Measurements from ENCODE around the gene AMMECR1. TPM values are rescaled to one million over a fixed set of nuclear protein-coding genes. Genes with fewer than 3 reads are reported as not detected.

AMMECR1 gene
- total RNA-seq, 6 donors from 2014 or later = 1.4 to 20.1 (median 8.0) TPM

- H3K27me3 ChIP-seq = no peaks in the 10 kb centered on the region
- DNase-seq = no peak
- no peaks in the 10 kb centered on the region for H3K9me3 ChIP-seq
- WGBS, 2 donors = 67 to 75% methylated on average over 6 of the region's 6 CpGs
- no peaks in the 10 kb centered on the region for H3K4me1 ChIP-seq
- no peak overlapping the region for H3K27ac ChIP-seq
- TF ChIP-seq, protein P1, sequence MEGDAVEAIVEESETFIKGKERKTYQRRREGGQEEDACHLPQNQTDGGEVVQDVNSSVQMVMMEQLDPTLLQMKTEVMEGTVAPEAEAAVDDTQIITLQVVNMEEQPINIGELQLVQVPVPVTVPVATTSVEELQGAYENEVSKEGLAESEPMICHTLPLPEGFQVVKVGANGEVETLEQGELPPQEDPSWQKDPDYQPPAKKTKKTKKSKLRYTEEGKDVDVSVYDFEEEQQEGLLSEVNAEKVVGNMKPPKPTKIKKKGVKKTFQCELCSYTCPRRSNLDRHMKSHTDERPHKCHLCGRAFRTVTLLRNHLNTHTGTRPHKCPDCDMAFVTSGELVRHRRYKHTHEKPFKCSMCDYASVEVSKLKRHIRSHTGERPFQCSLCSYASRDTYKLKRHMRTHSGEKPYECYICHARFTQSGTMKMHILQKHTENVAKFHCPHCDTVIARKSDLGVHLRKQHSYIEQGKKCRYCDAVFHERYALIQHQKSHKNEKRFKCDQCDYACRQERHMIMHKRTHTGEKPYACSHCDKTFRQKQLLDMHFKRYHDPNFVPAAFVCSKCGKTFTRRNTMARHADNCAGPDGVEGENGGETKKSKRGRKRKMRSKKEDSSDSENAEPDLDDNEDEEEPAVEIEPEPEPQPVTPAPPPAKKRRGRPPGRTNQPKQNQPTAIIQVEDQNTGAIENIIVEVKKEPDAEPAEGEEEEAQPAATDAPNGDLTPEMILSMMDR (IDR thresholded peaks at IDR 0.05) = no peak
- TF ChIP-seq POLR2A (IDR thresholded peaks at IDR 0.05) (no peak), POLR2AphosphoS5 (IDR thresholded peaks at IDR 0.05) (no peak), EP300 (IDR thresholded peaks at IDR 0.05) (no peak)
- peak in 1 of 2 donors; percentile 62 for ATAC-seq (ENCODE audit: low FRiP score in 2 of 2)
- H3K4me3 ChIP-seq = no peak overlapping the region
- H3K36me3 ChIP-seq = no peaks in the 10 kb centered on the region
Measured at GRCh38 chrX:110180928-110181310, 137.0 kb downstream of the AMMECR1 start.

DNA sequence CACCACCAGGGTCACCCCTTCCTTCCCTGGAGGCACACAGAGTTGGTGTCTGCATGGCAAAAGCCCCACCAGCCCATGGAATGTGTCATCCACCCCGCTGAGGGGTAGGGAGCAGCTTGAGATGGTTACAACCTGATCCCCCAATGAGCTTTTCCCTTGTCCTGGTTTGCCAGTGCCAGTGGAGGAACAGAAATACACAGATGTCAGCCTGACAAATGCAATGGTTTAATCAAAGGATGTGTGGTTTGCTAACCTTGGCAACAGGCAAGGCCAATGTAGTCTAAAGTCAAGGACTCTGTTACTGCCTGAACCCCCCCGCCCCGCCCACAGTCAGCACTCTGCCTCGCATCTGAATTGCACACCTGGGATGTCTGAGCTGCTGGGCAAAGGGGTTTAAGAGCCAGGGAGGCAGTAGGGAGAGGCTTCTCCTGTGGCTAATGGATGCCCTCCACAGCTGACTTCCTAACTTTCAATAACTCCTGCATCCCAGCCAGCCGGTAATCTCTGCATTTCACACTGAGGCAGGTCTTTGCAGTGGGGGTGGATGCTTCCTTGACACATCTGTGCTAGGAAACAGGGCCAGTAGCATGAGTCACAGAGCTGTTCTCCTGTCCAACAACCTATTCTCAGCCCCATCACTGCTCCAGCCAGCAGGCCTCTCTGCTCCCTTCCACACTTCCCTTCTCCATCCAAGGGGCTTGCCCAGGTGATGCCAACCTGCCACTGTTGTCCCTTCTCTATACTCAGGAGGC, 137.5 kb downstream of the AMMECR1 start:
- no peak overlapping the region for H3K4me3 ChIP-seq
- H3K4me1 ChIP-seq = no peaks in the 10 kb centered on the region
- TF ChIP-seq, protein P1 (IDR thresholded peaks at IDR 0.05) = no peak
- TF ChIP-seq POLR2AphosphoS5 (IDR thresholded peaks at IDR 0.05) (no peak), EP300 (IDR thresholded peaks at IDR 0.05) (no peak)
- 81 to 89% methylated on average over 3 to 5 of the region's 5 CpGs for WGBS, 2 donors
- H3K27me3 ChIP-seq = no peaks in the 10 kb centered on the region
- H3K36me3 ChIP-seq = no peaks in the 10 kb centered on the region
- H3K27ac ChIP-seq = no peak overlapping the region
- ATAC-seq (ENCODE audit: low FRiP score in 2 of 2) (peak in 1 of 2 donors; percentile 69), DNase-seq (no peak)
- H3K9me3 ChIP-seq = no peaks in the 10 kb centered on the region

DNA sequence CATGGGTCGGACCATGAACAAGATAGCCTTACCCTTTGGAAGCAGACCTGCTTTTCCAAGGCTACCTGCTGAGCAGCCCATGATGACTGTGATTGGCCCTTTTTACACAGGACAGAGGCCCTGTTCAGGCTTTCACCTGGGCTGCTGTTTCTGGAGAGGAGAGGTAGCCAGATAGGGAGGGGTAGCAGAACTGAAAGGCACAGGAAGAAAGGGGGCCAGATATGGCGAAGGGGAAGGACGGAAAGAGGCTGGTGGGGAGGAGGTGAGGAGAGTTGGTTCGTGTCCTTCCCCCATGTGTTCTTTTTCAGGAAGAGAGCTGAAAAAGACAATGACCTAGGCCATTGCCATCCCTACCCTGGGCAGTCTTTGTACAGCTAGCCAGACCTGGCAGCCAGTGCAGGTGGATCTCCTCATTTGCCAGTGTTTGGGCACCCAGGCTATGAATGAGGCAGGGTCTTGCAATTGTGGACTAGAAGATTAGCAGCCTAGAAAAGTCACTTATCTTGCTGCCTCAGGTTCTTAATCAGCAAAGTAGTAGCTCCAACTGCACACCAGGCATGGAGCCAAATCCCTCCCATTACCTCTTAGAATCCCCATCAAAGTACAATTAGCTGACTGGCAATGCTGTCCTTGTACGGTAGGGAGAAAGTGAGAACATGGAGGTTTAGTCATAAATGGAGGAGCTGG, 139.6 kb downstream of the AMMECR1 start:
- Histone ChIP-seq H3K27ac (no peak overlapping the region), H3K9me3 (no peaks in the 10 kb centered on the region), H3K4me3 (no peak overlapping the region), H3K27me3 (no peaks in the 10 kb centered on the region), H3K4me1 (peaks cover 0 to 7% (median 3%) of the 10 kb centered on the region in 4 donors), H3K36me3 (no peaks in the 10 kb centered on the region)
- no peak for DNase-seq
- no peak for ATAC-seq (ENCODE audit: low FRiP score in 2 of 2)
- 76% methylated on average over 4 to 5 of the region's 5 CpGs for WGBS, 2 donors
- TF ChIP-seq POLR2AphosphoS5 (IDR thresholded peaks at IDR 0.05) (no peak), EP300 (IDR thresholded peaks at IDR 0.05) (no peak), POLR2A (IDR thresholded peaks at IDR 0.05) (no peak)
- TF ChIP-seq, protein P1 (IDR thresholded peaks at IDR 0.05) = no peak

GRCh38 chrX:110175696-110176095, 142.2 kb downstream of the AMMECR1 start:
- no peak for ATAC-seq (ENCODE audit: low FRiP score in 2 of 2)
- no peak for TF ChIP-seq POLR2AphosphoS5 (IDR thresholded peaks at IDR 0.05)
- TF ChIP-seq, protein P1 (IDR thresholded peaks at IDR 0.05) = no peak
- TF ChIP-seq EP300 (IDR thresholded peaks at IDR 0.05) = no peak
- TF ChIP-seq POLR2A (IDR thresholded peaks at IDR 0.05) = no peak
- H3K36me3 ChIP-seq = no peaks in the 10 kb centered on the region
- peaks cover 0 to 9% (median 3%) of the 10 kb centered on the region in 4 donors for H3K4me1 ChIP-seq
- H3K4me3 ChIP-seq = no peak overlapping the region
- no peaks in the 10 kb centered on the region for H3K27me3 ChIP-seq
- WGBS, 2 donors = 76% methylated on average over 3 of the region's 3 CpGs; no CpG with 5 or more reads in 1 of the 2 donors
- no peak for DNase-seq
- H3K27ac ChIP-seq = no peak overlapping the region
- H3K9me3 ChIP-seq = no peaks in the 10 kb centered on the region

All from upper lobe of left lung (tissue), 6 donors.